Ovary (tissue), 9 donors: ENCODE results near the gene PRUNE1. TPM values are rescaled to one million over a fixed set of nuclear protein-coding genes. Genes with fewer than 3 reads are reported as not detected.

ENCODE experiments used
- DNase-seq, 5 donors: peaks; one replicate each; pipeline ENCODE4 v3.0.0-alpha.2; 2019 to 2020
- H3K27ac ChIP-seq, 2 donors: fragments of 200-600 bp; one replicate each; pipeline versions ENCODE4 v1.5.1 to v1.8.0; 2019 to 2022
- H3K27me3 ChIP-seq: fragments of 200-600 bp; one replicate; pipeline ENCODE4 v1.8.0; 2022
- H3K36me3 ChIP-seq: fragments of 200-600 bp; sonication (generic); one replicate; pipeline ENCODE4 v1.5.1; 2019
- H3K4me1 ChIP-seq: one replicate; pipeline ENCODE4 v1.8.1; 2013; ENCODE audit warnings: mild to moderate bottlenecking, moderate library complexity; ENCODE audit not compliant: insufficient read depth
- H3K4me3 ChIP-seq: fragments of 200-600 bp; sonication (generic); one replicate; pipeline ENCODE4 v1.5.1; 2017
- H3K9me3 ChIP-seq, 2 donors: fragments of 200-600 bp in 1 of 2; sonication (generic) in 1 of 2; one replicate each; pipeline versions ENCODE4 v1.5.1 to v1.8.1; 2013 to 2019; ENCODE audit warnings: mild to moderate bottlenecking in 1 of 2, moderate library complexity in 1 of 2
- EP300 ChIP-seq: sonication (generic); formaldehyde crosslinking; IDR thresholded peaks from one replicate; pipeline ENCODE4 v1.6.1; 2017; ENCODE audit warnings: antibody characterized with exemption
- POLR2A ChIP-seq: fragments of 450-650 bp; IDR thresholded peaks from one replicate; pipeline ENCODE4 v1.6.1; 2017; ENCODE audit warnings: antibody characterized with exemption, mild to moderate bottlenecking, moderate library complexity
- WGBS, 3 donors: extraction: QIAGEN DNeasy Blood & Tissue Kit in 1 of 3; methylation state at CpG; one replicate each; pipeline versions ENCODE4 v1.1.5 to v1.1.7; 2013 to 2017; 5-methylcytosine and 5-hydroxymethylcytosine counted together
- intact Hi-C, 4 donors: fragments of 100-400 bp; cut with DNase I; formaldehyde crosslinking; loops; one replicate each; pipeline versions ENCODE4 v1.11.0 to v1.15.1; 2022 to 2023
- polyA plus RNA-seq, 2 donors: library from polyadenylated mRNA; stranded (reverse); fragments of 200-250 nt in 1 of 2; fragments of 350-450 nt in 1 of 2; fragmentation: Illumina TruSeq in 1 of 2; extraction: RNeasy Lipid Tissue Mini Kit (QIAGEN cat#74804) in 1 of 2; gene quantifications; one replicate each; pipeline ENCODE4 v1.2.3, GENCODE V29; 2013 to 2014
- total RNA-seq, 7 donors: library from RNA; depleted of rRNA in 2 of 7; stranded (reverse); fragments of >200 nt in 2 of 7; fragmentation: NEBNext Ultra II Directional in 3 of 7; extraction: Animal tissue kit (Norgen Biotek cat#: 25700) in 3 of 7; gene quantifications; one replicate each; pipeline versions ENCODE4 v1.1.0 to v1.2.4, GENCODE V29; 2016 to 2023
- TF ChIP-seq, protein P1 (sequence below), 3 donors: fragments of 450-650 bp in 2 of 3; fragments of 200-600 bp in 1 of 3; IDR thresholded peaks; one replicate each; pipeline versions ENCODE4 v1.5.1 to v1.8.0; 2016 to 2022; ENCODE audit warnings: antibody characterized with exemption in 3 of 3, mild to moderate bottlenecking in 1 of 3
- donor health status: DM: no; HTN: no; CAD: no; lungs with moderate emphysema.
- donor health status: DM: no; HTN: no; CAD: no.
- donor health status: Bipolar disorder and iron deficiency.
- donor health status: DM: yes; HTN: yes; CAD: no.
- donor health status: DM: no; HTN: no; CAD: no.
- donor health status: DM: yes; HTN: yes; CAD: no.

Gene PRUNE1
- total and polyA plus RNA-seq, 9 donors: 17.2 to 30.7 (median 22.9) TPM

DNA sequence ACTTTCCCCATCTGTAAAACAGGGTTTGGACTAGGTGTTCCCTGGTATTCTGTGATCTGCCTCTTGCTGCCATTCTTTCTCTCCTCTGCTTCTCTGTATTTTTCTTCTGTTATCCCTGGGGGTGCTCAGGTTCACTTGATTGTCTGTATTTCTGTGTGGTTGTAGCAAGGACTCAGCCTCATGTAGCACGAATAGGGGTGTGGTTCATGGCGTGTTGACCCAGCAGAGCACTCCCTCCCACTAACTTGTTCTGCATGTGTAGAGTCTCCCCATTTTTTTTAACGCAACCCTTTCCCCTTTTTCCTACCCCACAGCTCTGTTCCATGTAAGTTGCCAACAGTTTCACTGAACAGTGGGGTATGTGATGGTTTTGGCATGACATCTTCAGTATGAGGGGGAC is 26.9 kb downstream of the PRUNE1 start:
- H3K4me1 ChIP-seq: no peaks in the 10 kb centered on the region
- H3K4me3 ChIP-seq: no peak overlapping the region
- H3K36me3 ChIP-seq: no peaks in the 10 kb centered on the region
- DNase-seq: no peak
- intact Hi-C loops: no loop called here
- no peak overlapping the region for H3K27ac ChIP-seq
- WGBS, 3 donors: 82 to 86% (median 84%) methylated on average over 3 of the region's 3 CpGs
- no peaks in the 10 kb centered on the region for H3K9me3 ChIP-seq
- H3K27me3 ChIP-seq: no peaks in the 10 kb centered on the region
- TF ChIP-seq, protein P1, sequence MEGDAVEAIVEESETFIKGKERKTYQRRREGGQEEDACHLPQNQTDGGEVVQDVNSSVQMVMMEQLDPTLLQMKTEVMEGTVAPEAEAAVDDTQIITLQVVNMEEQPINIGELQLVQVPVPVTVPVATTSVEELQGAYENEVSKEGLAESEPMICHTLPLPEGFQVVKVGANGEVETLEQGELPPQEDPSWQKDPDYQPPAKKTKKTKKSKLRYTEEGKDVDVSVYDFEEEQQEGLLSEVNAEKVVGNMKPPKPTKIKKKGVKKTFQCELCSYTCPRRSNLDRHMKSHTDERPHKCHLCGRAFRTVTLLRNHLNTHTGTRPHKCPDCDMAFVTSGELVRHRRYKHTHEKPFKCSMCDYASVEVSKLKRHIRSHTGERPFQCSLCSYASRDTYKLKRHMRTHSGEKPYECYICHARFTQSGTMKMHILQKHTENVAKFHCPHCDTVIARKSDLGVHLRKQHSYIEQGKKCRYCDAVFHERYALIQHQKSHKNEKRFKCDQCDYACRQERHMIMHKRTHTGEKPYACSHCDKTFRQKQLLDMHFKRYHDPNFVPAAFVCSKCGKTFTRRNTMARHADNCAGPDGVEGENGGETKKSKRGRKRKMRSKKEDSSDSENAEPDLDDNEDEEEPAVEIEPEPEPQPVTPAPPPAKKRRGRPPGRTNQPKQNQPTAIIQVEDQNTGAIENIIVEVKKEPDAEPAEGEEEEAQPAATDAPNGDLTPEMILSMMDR (IDR thresholded peaks at IDR 0.05): no peak

DNA sequence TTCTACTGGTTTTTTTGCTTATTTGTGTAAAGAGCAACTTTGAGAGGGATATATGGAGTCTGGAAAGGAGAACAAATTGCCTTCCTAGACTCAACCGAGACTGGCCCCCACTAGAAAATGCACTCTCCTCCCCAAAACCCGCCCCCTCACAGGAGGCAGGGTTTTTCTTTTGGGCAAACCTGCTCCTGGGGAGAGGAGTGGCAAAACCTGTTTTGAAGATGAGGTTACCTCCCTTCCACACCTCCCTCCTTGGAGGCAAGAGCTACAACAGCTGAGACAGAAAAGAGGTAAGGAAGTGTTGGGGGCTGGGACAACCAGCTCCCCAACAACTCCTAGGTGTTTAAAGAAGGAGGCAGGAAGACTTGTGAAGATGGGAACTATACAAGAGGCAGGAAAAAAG is 28.1 kb downstream of the PRUNE1 start, which contains the start of gene BNIPL:
TSS of gene BNIPL (plus strand) at position 231 of the 400 bp plus-strand sequence. CDS start at position 371, 140 bp downstream.
- Histone ChIP-seq H3K36me3 (no peaks in the 10 kb centered on the region), H3K27ac (no peak within 1 kb of the TSS), H3K4me3 (no peak within 1 kb of the TSS), H3K27me3 (no peaks in the 10 kb centered on the region), H3K4me1 (no peaks in the 10 kb centered on the region), H3K9me3 (no peaks in the 10 kb centered on the region)
- no peak for DNase-seq
- TF ChIP-seq, protein P1 (IDR thresholded peaks at IDR 0.05): no peak
- TF ChIP-seq POLR2A: no peak
- TF ChIP-seq EP300: no peak
- intact Hi-C loops: no loop called here
- 43 to 53% (median 48%) methylated on average over 2 of the region's 2 CpGs for WGBS, 3 donors

DNA sequence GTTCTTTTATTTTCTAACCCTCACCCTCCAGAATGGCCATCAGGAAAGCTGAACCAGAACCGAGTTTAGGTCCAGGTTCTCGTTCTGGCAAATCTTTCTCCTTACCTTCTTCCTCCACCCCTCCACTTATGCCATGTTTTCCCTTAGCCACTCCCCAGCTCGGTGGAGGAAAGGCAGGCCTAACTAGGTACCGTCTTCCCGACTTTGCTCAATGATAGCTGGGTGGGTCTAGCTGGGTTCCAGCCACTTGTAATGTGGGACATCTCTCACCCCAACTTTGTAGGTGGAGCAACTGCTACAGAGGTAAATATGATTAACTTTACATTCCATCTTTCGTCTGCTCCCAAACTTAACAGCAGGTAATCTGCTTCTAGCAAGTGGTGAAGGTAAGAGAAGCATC is 28.8 kb downstream of the PRUNE1 start:
- WGBS, 3 donors: 73 to 80% (median 80%) methylated on average over 6 of the region's 6 CpGs
- no peak for DNase-seq
- Histone ChIP-seq H3K4me1 (no peaks in the 10 kb centered on the region), H3K4me3 (no peak overlapping the region), H3K9me3 (no peaks in the 10 kb centered on the region), H3K27ac (no peak overlapping the region), H3K36me3 (no peaks in the 10 kb centered on the region), H3K27me3 (no peaks in the 10 kb centered on the region)
- intact Hi-C loops: no loop called here
- TF ChIP-seq EP300: no peak
- TF ChIP-seq, protein P1 (IDR thresholded peaks at IDR 0.05): no peak
- TF ChIP-seq POLR2A: no peak

DNA sequence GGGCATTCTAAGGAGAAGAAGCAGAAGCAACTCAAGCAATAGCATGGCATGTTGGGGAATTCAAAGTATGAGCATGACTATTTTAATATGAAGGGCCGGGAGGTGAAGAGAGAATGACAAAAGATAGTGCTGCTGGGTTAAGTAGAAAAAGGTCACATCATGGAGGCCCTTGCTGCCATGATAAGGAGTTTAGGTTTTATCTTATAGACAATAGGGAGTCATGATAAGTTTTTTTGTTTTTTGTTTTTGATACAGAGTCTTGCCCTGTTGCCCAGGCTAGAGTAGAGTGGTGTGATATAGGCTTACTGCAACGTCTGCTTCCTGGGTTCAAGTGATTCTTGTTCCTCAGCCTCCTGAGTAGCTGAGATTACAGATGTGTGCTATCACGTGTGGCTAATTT is 31.3 kb downstream of the PRUNE1 start:
- intact Hi-C loops: no loop called here
- no peaks in the 10 kb centered on the region for H3K36me3 ChIP-seq
- H3K4me3 ChIP-seq: no peak overlapping the region
- WGBS, 3 donors: 89 to 92% (median 91%) methylated on average over 3 of the region's 3 CpGs
- TF ChIP-seq, protein P1 (IDR thresholded peaks at IDR 0.05): no peak
- TF ChIP-seq POLR2A: no peak
- no peak for TF ChIP-seq EP300
- DNase-seq: no peak
- no peaks in the 10 kb centered on the region for H3K4me1 ChIP-seq
- H3K27ac ChIP-seq: no peak overlapping the region
- no peaks in the 10 kb centered on the region for H3K27me3 ChIP-seq
- no peaks in the 10 kb centered on the region for H3K9me3 ChIP-seq
